HG02981 (cell line): ENCODE results near the gene CNTRL.
"Not testable (repeated sequence)": the region's sequence is repeated elsewhere in the genome, so short reads cannot be mapped to it uniquely, and the experiment has no call there.

ENCODE experiments used
- ATAC-seq: cut with Tn5 transposase; IDR thresholded peaks from one replicate; pipeline ENCODE4 v1.9.1; 2021; ENCODE audit warnings: mild to moderate bottlenecking, moderate library complexity; ENCODE audit not compliant: unreplicated experiment

Gene CNTRL

DNA sequence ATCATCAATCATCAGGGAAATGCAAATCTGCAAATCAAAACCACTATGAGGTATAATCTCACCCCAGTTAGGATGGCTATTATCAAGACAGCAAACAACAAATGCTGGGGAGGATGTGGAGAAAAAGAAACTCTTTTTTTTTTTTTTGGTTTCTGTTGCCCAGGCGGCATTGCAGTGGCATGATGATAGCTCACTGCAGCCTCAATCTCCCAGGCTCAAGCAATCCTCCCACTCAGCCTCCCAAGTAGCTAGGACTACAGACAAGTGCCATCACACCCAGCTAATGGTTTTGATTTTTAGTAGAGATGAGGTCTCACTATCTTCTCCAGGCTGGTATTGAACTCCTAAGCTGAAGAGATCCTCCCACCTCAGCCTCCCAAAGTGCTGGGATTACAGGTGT is 5.4 kb upstream of the CNTRL start:
- ATAC-seq: no peak

DNA sequence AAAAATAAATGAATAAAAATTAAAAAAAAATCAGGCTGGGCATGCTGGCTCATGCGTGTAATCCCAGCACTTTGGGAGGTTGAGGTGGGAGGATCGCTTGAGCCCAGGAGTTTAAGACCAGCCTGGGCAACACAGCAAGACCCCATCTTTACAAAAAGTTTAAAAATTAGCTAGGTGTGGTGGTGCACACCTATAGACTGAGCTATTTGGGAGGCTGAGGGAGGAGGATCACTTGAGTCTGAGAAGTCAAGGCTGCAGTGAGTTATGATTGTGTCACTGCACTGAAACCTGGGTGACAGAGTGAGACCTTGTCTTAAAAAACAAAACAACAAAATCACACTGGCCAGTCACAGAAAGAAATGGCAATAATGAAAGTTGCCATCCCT is 3.4 kb upstream of the CNTRL start:
- peak; percentile 17 for ATAC-seq

DNA sequence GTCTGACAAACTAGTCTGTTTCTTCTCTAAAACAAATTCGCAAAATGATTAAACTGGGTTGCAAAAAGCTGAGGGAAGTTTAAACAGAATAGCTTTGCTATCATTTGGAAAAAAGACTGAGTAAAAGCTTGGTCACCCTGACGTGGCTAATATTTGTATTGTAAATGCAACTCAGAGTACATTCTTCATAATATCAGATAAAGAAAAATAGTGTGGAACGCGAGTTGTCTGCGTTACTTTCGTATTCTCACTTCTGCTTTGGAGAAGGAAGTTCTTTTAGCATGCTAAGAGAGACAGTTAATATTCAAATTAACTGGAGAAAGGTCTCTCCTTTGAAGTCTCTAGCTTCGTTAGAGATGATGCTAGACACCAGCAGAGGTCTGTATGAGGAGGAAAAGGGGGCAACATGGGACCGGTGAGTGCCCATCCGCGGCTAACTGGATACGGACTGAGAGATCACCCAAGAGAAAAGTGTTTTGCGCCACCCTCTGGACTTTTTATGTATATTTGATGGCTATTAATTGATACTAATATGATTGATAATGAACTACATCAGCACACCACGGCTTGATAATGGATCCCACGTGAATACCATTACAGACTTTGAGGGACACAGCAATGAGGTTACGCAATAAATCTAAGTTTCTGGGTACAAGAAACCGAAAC is 2.9 kb upstream of the CNTRL start:
- ATAC-seq: peak; percentile 33

DNA sequence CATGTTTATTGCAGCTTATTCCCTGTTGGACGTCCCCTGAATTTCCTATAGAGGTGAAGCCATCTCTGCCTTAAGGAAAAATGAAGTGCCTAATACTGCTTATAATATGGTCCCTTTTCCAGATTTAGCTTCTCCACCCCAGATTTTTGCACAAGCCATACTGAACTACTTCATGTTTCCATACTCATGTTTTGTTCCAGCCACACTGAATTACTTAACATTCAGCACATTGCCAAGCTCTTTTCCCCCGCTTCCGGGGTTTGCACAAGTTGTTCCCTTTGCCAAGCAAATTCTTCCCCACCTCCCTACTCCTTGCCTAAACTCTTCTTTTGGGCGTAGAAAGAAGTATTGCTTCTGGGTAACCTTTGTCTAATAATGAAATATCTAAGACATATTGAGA is 1.7 kb upstream of the CNTRL start:
- ATAC-seq: no peak

DNA sequence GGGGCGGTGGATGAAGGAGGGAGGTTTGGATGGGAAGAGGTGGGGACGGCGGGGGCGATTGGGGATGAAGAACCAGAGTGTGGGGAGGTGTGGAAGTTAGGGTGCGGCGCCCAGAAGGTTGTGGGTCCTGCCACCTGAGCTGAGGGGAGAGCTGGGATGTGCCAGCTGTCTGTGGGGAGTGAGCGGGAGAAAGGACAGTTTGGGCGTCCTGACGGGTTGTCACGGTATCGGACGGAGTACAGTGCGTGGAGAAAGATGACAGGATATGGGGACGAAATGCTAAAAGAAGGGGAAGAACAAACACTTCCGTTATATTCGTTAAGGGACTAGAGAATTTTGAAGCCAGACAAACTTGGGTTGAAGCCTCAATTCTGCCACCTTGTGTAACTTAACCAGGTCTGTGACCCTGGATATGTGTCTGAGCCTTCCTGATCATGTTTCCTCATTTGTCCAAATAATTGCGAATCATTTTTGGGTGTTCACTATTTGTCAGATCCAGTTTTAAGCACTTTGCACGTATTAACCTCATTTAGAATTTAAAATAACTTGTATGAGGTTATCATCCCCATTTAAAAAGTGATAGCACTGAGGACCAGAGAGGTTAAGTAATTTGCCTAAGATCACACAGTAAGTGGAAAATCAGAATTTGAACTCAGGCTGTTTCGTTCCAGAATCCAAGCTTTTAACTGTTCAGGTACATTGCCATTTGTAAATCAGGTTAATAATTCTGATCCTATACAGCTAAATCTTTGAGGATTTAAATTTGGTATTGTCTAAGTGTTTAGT is 689 bp downstream of the CNTRL start:
- ATAC-seq: peak; percentile 7

DNA sequence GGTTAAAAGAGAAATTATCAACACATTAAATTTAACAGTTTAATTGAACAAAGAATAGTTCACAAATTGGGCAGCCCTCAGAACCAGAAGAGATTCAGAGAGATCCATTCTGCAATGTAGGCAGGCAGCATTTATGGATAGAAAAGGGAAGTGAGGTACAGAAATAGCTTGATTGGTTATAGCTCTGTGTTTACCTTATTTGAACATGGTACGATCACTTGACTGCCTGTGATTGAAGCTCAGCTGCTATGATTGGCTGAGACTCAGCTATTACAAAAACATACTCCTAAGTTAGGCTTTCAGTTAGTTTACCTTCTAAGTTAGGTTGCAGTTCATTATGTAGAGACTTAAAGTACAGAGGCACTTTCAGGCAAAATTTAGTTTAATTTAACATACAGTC is 7.3 kb downstream of the CNTRL start:
- ATAC-seq: no peak

DNA sequence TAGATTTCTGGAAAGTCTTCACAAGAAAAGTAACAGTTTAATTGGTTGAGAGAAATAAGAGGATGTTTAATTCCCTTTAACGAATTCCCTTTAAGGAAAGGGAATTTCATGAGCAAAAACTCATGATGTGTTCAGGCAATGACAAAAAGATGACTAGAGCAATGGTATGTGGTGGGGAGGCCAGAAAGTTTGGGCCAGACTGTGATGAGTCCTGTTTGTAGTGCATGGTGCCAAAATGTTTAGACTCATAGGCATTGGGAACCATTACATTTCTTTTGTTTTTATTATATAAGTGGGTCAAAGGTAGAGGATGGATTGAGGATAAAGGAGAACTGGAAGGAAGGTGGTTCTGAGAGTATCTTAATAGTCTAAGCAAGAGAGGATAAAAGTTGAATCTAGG is 10.9 kb downstream of the CNTRL start:
- no peak for ATAC-seq

DNA sequence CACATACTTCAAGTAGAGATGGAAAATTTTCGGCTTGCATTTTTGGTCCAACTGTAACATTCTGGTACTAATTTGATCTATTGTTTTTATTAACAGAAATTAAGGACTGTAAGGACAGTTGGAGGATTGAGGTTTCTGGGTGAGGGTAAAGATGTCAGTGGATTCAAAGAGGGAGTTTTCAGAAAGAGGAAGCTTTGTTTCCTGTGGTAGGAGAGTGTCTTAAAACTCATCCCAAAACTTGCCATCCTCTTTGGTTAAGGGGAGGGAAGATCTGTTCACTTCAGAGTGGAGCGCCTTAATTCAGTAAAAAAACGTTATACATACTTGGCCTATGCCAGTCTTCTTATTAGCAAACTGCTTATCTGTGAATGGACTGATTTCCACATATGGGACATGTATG is 13.8 kb downstream of the CNTRL start:
- no peak for ATAC-seq

DNA sequence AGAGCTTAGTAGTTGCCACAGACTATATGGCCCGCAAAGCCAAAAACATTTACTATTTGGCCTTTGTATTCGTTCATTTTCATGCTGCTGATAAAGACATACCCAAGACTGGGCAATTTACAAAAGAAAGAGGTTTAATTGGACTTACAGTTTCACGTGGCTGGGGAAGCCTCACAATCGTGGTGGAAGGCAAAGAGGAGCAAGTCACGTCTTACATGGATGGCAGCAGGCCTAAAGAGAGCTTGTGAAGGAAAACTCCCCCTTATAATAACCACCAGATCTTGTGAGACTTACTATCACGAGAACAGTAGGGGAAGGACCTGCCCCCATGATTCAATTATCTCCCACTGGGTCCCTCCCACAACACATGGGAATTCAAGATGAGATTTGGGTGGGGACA is 16.0 kb downstream of the CNTRL start:
- not testable (repeated sequence) for ATAC-seq

DNA sequence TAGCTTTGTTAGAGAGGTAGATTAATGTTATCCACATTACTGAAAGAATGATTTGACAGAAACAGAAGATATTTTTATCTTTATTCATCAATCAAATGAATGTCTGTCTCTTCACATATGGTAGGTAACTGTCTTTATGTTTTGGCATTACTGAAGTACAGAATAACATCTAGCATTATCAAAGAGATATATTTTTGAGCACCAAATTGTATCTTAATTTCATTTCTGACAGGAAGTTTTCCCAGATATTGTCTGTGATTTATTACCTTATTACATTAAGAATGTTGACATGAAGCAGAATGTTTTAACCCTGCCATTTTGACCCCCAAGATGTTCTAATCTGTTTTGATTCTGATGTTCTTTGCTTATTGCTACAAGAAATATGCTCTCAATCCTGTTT is 20.3 kb downstream of the CNTRL start:
- ATAC-seq: no peak

DNA sequence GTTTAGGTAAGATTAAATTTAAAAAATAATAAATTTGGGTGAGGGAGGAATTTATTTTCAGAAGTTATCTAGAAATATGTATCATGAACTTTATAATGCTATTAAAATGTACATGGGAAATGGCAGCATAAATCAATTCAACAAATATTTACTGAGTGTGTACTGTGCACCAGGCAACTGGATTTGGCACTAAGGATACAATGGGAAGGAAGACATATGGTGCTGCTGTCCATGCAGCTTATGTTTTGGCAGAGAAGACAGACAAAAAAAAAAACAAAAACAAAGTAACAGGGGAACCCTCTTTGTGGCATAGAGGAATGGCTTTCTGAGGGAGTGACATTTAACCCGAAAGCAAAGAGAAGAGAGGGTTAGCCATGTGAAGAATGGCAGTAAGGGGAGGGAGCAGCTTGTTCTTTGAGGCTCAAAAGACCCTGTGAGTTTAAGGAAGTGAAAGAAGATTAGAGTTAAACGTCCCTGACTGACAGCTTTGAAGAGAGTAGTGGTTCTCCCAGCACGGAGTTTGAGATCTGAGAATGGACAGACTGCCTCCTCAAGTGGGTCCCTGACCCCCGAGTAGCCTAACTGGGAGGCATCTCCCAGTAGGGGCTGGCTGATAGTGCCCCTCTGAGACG is 23.9 kb downstream of the CNTRL start:
- ATAC-seq: no peak

DNA sequence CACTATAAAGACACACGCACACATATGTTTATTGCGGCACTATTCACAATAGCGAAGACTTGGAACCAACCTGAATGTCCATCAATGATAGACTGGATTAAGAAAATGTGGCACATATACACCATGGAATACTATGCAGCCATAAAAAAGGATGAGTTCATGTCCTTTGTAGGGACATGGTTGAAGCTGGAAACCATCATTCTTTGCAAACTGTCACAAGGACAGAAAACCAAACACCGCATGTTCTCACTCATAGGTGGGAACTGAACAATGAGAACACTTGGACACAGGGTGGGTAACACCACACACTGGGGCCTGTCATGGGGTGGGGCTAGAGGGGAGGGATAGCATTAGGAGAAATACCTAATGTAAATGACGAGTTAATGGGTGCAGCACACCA is 29.3 kb downstream of the CNTRL start:
- ATAC-seq: not testable (repeated sequence)

DNA sequence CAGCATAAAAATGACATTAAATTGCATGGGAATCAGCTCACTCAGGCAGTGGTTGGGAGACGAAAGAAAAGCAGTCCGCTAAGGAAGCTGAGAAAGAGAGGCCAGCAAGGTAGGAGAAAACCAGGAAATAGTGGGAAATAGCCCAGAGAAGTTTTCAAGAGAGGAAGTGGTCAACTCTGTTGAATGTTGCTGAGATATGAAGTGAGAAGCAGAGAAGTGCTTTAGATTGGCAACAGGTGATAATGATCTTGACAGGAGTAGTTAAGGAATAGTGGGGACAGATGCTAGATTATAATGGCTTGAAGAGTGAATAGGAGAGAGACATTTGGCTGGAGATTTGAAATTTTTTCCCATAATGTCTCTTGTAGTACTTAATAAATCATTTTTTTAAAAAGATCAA is 30.8 kb downstream of the CNTRL start:
- ATAC-seq: no peak

DNA sequence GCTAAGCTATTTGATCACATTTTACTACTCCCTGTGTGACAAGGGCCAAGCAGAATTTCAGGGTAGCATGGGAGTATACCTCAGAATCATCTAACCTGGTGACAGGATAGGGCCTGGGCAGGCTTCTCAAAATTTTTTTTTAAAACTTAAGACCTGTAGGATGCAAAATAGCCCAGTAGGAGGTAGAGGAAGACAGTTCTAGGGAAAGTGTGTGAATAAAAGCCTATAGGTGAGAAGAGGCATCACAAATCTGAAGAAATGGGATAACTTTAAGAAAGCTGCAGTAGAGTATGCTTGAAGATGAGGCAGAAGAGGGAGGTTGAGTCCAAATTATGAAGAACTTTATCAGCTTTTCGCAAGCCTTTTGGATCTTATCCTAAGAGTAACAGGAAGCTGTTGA is 32.3 kb downstream of the CNTRL start:
- ATAC-seq: no peak

DNA sequence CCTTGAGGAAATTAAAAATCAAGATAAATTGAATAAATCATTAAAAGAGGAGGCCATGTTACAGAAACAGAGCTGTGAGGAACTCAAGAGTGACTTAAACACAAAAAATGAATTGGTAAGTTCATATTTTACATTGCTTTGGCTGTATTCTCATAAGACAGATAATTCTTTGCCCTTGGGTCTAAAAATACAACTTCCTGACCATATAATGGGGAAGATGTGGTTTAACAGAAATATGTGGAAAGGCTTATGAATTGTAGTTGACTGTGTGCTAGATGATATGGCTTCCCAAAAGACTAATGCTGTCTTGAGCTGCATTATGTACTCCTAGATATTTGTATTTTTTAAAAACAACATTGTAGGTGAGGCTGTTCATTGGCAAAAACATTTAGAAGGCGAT is 33.1 kb downstream of the CNTRL start:
- no peak for ATAC-seq

DNA sequence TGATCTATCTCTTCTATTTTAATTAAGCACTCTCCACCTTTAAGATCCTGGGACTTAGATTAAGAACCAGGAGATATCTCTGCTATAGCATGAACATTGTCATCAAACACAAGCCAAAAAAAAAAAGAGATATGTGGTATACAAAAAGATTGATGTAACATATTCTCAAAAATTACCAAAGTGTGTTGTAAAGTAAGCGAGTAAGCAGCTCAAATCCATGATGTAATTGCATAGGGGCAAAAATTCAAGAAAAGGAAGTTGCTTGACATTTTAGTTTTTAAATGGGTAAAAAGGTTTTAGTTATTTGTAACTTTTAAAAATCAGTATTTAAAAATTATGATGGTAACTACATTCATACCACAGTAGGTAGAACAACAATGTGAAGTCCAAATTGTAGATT is 40.7 kb downstream of the CNTRL start:
- no peak for ATAC-seq

DNA sequence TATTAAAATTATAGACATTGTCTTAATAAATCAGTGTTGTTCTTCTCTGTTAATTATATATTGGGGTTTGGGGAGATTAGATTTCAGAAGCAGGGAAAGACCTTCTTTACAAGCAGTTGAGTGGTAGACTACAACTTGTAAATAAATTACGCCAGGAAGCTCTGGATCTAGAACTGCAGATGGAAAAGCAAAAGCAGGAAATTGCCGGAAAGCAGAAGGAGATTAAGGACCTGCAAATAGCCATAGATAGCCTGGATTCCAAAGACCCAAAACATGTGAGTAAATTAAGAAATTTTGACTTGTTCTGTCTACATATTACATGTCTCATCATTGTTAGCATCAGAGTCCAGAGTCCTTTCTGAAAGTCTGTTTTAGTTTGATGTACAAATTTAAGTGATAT is 43.5 kb downstream of the CNTRL start:
- no peak for ATAC-seq

DNA sequence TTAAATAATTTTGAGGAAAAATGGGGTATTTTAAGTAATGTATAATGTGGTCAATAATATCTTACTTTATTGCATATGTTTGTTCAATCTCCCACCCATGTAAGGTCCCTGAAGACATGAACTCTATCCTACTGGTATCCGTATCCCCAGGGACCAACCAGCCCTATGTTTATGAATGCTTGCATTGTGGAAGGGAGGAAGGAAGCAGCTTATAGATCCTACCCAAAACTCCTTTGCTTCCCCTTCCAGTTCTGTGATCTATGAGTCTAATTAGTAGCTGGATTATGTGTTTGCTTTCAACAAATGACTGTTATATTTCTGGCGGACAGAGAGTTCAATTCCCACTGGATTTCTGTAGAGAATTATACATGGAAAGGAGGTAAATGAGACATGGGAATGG is 45.6 kb downstream of the CNTRL start:
- no peak for ATAC-seq

DNA sequence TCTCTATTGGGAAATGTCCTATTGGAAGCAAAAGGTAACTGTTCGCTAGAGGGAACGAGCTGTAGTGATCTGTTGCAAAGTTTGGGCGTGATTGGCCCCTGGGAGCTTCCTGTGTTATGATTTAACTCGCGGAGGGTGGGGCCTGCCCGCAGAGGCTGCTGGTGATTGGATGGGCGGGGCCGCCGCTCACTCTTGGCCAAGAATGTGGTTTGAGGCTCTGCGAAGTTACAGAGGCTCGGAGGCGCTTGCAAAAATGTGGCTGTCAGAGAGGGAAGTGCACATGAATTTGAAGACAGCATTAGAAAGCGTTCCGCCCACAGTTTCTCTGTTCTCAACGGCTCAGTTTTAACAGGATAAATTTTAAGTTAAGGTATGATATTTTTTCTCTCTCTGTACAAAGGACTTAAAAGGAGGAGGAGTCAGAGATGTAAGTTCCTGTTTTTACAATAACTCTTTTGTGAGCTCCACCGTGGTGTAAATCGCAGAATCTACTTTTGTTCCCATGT is 46.9 kb downstream of the CNTRL start:
- peak; percentile 99 for ATAC-seq

DNA sequence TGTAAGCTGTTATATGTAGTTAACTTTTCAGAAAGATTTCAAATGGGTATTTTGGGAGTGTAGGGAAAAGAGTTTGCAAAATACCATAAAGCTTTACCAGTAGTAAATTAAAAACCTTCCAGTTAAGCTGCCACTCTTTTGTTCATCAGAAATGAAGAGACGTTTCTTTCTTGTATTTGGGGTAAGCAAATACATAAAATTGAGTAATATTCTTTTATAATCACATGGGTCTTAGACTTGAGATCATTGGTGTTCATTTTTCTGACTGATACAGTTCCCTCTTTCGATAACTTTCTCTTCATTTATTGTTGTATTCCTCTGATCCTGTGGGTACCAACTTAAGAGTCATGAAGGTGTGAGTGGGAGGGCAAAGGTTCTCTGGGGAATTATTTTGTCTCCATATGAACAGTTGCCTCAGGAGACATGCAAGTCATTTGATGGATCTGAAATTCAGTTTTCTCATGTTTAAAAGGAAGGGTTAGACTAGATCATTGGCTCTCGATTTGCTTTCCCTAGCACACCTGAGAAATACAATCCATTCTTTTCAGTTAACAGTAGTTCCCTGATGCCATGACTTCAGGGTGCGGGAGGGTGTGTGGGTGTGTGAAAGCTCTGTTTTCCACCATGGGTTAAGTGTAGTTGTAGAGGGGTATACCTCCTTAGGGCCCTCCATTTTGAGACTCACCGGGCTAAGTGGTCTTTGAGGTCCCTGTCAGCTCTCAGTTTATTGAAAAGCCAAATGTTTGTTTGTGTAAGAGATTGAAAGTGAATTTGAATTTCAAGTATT is 47.7 kb downstream of the CNTRL start:
- no peak for ATAC-seq

DNA sequence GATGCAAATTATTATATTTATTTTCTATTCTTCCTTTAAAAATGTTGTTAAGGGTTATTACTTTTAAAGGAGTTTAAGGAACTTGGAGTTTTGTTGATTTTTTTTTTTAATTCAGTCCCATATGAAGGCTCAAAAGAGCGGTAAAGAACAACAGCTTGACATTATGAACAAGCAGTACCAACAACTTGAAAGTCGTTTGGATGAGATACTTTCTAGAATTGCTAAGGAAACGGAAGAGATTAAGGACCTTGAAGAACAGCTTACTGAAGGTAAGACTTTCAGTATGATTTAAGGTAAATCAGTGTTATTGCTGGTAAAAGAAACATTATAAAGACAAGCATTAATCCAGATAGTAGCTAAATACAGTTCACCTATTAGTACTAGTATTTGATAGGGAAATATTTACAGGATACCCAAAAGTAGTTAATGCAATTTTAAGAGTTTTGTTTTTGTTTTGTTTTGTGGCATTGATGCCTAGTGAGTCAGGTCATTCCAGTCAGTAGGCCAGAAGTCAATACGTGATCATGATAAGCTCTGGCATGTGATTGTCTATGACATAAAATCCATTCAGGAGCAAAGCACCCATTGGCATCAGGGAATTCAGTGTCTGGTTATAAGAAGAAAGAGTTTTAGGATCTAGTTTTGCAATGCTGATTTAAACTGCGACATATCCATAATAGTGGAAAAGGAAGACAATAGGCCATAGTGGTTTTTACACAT is 49.2 kb downstream of the CNTRL start:
- ATAC-seq: no peak
